Colon (tissue), 2 donors: ENCODE data around the gene DEFB127.
"Not testable (repeated sequence)": the region's sequence is repeated elsewhere in the genome, so short reads cannot be mapped to it uniquely, and the experiment has no call there.

Source experiments
- FAIRE-seq: peaks from 2 replicates; lab custom pipeline; 2012; peaks lifted over from hg19 to GRCh38; lab: Jason Lieb, UNC
- donor health status: control.
- donor health status: control.

The DEFB127 gene

DNA sequence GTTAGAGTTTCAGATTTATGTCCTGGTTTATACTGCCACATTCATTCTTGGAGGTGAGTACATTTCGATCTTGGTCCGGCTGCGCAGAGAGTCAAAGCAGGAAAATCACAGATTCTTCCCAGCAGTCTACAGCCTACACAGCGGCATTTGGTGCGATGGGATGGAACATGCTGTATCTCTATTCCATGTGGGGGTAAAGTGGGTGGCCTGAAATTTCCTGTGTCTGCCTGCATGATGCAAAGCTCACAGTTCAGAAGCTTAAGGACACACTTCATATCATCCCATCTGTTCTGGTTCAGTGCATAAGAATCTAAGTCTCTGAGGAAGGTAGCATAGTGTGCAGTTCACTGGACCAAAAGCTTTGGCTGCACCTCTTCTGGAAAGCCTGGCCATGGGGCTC is at the start of gene DEFB127:
Gene DEFB127 (plus strand): TSS at position 301 of the 400 bp plus-strand sequence. CDS start 91 bp downstream, at position 392.
- FAIRE-seq: no peak

DNA sequence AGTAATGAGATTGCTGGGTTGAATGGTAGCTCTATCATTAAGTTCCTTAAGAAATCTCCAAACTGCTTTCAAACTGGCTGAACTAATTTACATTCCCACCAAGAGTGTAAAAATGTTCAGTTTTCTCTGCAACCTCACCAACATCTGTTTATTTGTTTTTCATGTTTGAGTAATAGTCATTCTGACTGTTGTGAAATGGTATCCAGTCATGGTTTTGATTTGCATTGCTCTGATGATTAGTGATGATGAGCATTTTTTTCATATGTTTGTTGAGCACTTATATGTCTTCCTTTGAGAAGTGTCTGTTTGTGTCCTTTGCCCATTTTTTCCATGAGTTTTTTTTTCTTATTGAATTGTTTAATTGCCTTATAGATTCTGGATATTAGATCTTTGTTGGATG is 44.9 kb upstream of the DEFB127 start:
- no peak for FAIRE-seq

DNA sequence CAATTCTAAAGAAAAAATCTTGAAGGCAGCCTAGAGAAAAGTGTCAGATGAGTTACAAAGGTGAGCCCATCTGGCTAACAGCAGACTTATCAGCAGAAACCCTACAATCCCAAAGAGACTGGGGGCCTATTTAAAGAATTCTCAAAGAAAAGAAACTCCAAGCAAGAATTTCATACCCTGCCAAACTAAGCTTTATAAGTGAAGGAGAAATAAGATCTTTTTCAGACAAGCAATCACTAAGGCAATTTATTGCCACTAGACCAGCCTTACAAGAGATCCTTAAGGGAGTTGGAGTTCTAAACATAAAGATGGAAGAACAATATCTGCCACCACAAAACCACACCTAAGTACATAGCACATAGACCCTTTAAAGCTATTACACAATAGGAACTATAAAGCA is 39.7 kb upstream of the DEFB127 start:
- no peak for FAIRE-seq

DNA sequence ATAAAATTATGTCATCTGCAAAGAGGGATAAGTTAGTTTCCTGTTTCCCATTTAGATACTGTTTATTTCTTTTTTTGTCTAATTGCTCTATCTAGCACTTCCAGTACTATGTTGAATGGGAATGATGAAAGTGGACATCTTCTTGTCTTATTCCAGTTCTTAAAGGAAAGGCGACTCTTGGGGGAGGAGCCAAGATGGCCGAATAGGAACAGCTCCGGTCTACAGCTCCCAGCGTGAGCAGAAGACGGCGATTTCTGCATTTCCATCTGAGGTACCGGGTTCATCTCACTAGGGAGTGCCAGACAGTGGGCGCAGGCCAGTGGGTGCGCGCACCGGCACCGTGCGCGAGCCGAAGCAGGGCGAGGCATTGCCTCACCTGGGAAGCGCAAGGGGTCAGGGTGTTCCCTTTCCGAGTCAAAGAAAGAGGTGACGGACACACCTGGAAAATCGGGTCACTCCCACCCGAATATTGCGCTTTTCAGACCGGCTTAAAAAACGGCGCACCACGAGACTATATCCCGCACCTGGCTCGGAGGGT is 27.4 kb upstream of the DEFB127 start:
- not testable (repeated sequence) for FAIRE-seq

DNA sequence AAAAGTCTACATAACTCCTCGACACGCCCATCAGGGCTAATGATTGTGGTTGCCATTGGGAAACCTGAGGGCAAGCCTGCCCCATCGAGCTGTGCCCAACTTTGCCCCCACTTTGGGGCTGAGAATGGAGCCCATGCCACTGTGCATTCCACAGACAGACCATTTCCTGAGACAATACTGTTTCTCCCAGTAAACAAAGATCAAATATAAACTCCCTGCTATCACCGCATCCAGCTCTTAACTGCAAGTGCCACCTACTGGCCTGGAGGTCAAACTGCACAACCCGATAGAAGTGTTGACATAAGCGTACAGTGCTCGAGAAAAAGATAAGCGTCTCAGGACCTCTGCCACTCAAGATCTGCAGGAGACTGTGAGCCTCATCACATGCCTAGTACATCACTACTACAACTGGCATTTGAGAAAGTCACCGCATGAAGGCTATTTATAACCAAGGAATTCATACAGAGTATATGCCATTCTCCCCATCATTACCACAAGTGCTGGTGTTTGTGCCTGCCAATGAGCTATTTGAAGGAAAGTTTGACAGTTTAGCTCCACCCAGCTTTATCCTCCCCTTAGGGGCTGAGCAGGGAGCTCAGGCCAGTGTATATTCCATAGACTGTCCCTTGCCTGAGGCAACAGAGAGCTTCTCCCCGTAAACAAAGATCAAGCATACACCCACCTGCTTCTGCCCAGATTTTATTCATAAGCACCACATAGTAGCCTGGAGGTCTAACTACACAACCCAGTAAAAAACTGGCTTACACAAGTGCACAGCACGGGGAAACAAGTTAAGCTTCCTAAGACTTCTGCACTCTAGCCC is 19.4 kb upstream of the DEFB127 start:
- no peak for FAIRE-seq

- no peak for FAIRE-seq
Measured at GRCh38 chr20:142290-142689, 15.0 kb upstream of the DEFB127 start, which contains the start of gene DEFB126. Gene DEFB126, plus strand, starts transcription at chr20:142590. Its CDS starts 39 bp downstream, at chr20:142629.

DNA sequence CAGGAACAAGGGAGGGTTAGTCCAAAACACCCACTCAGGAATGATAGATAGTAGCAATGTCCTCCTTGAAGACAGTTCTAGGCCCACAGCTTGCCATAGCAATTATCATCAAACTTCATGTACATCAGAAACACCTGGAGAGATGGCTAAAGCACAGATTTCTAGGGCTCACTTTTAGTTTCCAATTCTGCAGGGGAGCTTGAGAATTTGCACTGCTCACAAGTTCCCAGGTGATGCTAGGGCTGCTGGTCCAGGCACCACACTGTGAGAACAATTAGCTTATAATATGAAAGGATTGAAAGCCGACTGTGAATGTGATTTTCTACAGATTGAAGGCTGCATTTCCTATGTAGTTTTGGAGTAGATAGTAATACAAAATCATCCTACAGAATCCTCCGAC is 11.4 kb upstream of the DEFB127 start:
- FAIRE-seq: no peak

DNA sequence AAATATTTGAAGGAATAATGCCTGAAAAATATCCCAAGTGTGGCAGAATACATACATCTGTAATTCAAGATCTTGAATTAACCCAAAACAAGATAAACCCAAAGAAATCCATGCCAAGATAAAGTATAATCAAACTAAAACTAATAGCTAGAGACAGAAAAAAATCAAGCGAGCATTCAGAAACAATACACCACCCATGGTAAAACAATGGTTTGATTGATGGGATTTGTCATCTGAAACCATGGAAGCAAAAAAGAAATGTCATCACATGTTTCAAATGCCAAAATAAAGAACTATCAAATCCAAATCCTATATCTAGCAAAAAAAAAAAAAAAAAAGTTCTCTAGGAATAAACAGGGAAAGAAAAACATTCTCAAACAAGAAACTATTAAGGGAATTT is 5.1 kb upstream of the DEFB127 start:
- FAIRE-seq: no peak

- FAIRE-seq: no peak
Measured at GRCh38 chr20:164618-165017, 7.4 kb downstream of the DEFB127 start.

DNA sequence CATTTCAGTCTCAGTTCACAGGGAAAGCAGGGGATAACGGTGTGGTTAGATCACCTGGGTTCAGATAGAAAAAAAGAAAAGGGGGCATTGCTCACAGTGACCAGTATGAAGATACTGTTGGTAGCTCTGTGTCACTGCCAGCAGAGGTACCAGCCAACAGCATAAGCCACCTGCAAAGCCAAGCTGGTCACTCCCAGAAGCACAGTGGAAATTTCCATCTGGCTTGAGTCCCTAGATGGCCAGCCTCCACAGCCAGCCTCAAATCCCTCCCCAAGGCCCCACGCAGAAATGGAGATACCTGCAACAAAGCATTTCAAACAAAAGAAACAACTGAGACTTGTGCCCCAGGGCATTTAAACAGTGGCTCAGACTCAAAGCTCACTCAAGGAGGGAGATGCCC is 11.6 kb downstream of the DEFB127 start:
- FAIRE-seq: no peak

GRCh38 chr20:184288-184687 is 27.0 kb downstream of the DEFB127 start:
- FAIRE-seq: no peak

DNA sequence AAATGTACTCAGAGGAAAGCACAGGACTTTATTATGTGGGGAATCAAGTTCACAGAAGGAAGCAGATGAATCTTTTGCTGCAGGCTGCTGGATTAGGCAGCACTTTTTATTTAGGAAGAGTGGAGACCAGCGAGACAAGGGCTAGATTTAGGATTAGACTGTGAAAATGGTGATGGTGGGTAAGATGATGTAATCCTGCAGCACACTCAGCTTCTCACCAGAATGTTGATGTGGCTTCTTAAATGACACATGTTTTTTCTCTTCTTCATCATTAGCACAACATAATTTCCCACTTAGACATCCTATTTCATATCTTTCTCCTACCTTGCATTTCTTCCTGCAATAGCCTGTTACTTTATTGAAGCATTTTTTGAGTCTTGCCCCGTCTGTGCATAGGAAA is 30.5 kb downstream of the DEFB127 start:
- FAIRE-seq: no peak

- no peak for FAIRE-seq
Measured at GRCh38 chr20:189611-190010, 32.4 kb downstream of the DEFB127 start, which contains the start of gene DEFB128. Gene DEFB128, minus strand, starts transcription at chr20:189711. Its CDS starts 88 bp downstream, at chr20:189623.

DNA sequence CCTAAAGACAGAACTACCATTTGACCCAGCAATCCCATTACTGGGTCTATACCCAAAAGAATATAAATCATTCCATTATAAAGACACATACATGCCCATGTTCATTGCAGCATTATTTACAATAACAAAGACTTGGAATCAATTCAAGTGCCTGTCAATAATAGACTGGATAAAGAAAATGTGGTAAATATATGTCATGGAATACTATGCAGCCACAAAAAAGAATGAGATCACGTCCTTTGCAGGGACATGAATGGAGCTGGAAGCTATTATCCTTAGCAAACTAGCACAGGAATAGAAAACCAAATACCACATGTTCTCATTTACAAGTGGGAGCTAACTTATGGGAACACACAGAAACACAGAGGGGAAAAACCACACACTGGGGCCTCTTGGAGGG is 41.0 kb downstream of the DEFB127 start:
- FAIRE-seq: no peak

GRCh38 chr20:199996-200395 is 42.7 kb downstream of the DEFB127 start:
- no peak for FAIRE-seq

DNA sequence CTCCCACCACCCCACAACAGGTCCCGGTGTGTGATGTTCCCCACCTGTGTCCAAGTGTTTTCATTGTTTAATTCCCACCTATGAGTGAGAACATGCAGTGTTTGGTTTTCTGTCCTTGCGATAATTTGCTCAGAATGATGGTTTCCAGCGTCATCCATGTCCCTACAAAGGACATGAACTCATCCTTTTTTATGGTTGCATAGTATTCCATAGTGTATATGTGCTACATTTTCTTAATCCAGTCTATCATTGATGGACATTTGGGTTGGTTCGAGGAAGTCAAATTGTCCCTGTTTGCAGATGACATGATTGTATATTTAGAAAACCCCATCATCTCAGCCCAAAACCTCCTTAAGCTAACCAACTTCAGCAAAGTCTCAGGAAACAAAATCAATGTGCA is 46.4 kb downstream of the DEFB127 start:
- not testable (repeated sequence) for FAIRE-seq
